ENCODE data around the gene DMBT1. TPM values are rescaled to one million over a fixed set of nuclear protein-coding genes. Genes with fewer than 3 reads are reported as not detected.

DMBT1 gene
- total RNA-seq, 1 donor from 2014 or later, result 0.13 TPM

GRCh38 chr10:122671355-122671754, 110.8 kb downstream of the DMBT1 start:
- H3K4me3 ChIP-seq (ENCODE audit: low read depth, low read length), result no peak overlapping the region
- H3K27me3 ChIP-seq (ENCODE audit: control insufficient read depth, insufficient read depth, low read length), result no peaks in the 10 kb centered on the region
- no peaks in the 10 kb centered on the region for H3K36me3 ChIP-seq (ENCODE audit: control insufficient read depth, insufficient read depth, low read length)
- no peak for TF ChIP-seq CTCF (IDR thresholded peaks at IDR 0.05; ENCODE audit: insufficient read depth, low read length, poor library complexity, severe bottlenecking)
- no peak for DNase-seq (ENCODE audit: low read depth)

- no peaks in the 10 kb centered on the region for H3K36me3 ChIP-seq (ENCODE audit: control insufficient read depth, insufficient read depth, low read length)
- no peak for DNase-seq (ENCODE audit: low read depth)
- TF ChIP-seq CTCF (IDR thresholded peaks at IDR 0.05; ENCODE audit: insufficient read depth, low read length, poor library complexity, severe bottlenecking), result no peak
- H3K27me3 ChIP-seq (ENCODE audit: control insufficient read depth, insufficient read depth, low read length), result no peaks in the 10 kb centered on the region
- no peak overlapping the region for H3K4me3 ChIP-seq (ENCODE audit: low read depth, low read length)
These were observed 112.1 kb downstream of the DMBT1 start for GRCh38 chr10:122672655-122673054.

- no peak for TF ChIP-seq CTCF (IDR thresholded peaks at IDR 0.05; ENCODE audit: insufficient read depth, low read length, poor library complexity, severe bottlenecking)
- no peaks in the 10 kb centered on the region for H3K36me3 ChIP-seq (ENCODE audit: control insufficient read depth, insufficient read depth, low read length)
- no peaks in the 10 kb centered on the region for H3K27me3 ChIP-seq (ENCODE audit: control insufficient read depth, insufficient read depth, low read length)
- H3K4me3 ChIP-seq (ENCODE audit: low read depth, low read length), result no peak overlapping the region
- DNase-seq (ENCODE audit: low read depth), result no peak
These were observed 112.7 kb downstream of the DMBT1 start for GRCh38 chr10:122673269-122673668.

- H3K27me3 ChIP-seq (ENCODE audit: control insufficient read depth, insufficient read depth, low read length), result no peaks in the 10 kb centered on the region
These were observed 113.2 kb downstream of the DMBT1 start for GRCh38 chr10:122673731-122674130.

GRCh38 chr10:122674781-122675180, 114.2 kb downstream of the DMBT1 start:
- Histone ChIP-seq H3K27me3 (ENCODE audit: control insufficient read depth, insufficient read depth, low read length) (no peaks in the 10 kb centered on the region), H3K36me3 (ENCODE audit: control insufficient read depth, insufficient read depth, low read length) (no peaks in the 10 kb centered on the region), H3K4me3 (ENCODE audit: low read depth, low read length) (no peak overlapping the region)
- no peak for DNase-seq (ENCODE audit: low read depth)
- no peak for TF ChIP-seq CTCF (IDR thresholded peaks at IDR 0.05; ENCODE audit: insufficient read depth, low read length, poor library complexity, severe bottlenecking)

More at GRCh38 chr10:122673731-122674130, 113.2 kb downstream of the DMBT1 start:
- no peak for DNase-seq (ENCODE audit: low read depth)
- Histone ChIP-seq H3K4me3 (ENCODE audit: low read depth, low read length) (no peak overlapping the region), H3K36me3 (ENCODE audit: control insufficient read depth, insufficient read depth, low read length) (no peaks in the 10 kb centered on the region)
- no peak for TF ChIP-seq CTCF (IDR thresholded peaks at IDR 0.05; ENCODE audit: insufficient read depth, low read length, poor library complexity, severe bottlenecking)

GRCh38 chr10:122675278-122675677, 114.7 kb downstream of the DMBT1 start:
- Histone ChIP-seq H3K36me3 (ENCODE audit: control insufficient read depth, insufficient read depth, low read length) (no peaks in the 10 kb centered on the region), H3K4me3 (ENCODE audit: low read depth, low read length) (no peak overlapping the region), H3K27me3 (ENCODE audit: control insufficient read depth, insufficient read depth, low read length) (no peaks in the 10 kb centered on the region)
- DNase-seq (ENCODE audit: low read depth), result no peak
- no peak for TF ChIP-seq CTCF (IDR thresholded peaks at IDR 0.05; ENCODE audit: insufficient read depth, low read length, poor library complexity, severe bottlenecking)
